H9 (cell line): Measurements from ENCODE around the gene OXSM. TPM values are rescaled to one million over a fixed set of nuclear protein-coding genes. Genes with fewer than 3 reads are reported as not detected.

Experiments used
- DNase-seq: peaks from one replicate; pipeline ENCODE4 v3.0.0-alpha.2; 2017
- H2AFZ ChIP-seq: one replicate; pipeline ENCODE4 v1.6.1; 2013; ENCODE audit warnings: mild to moderate bottlenecking, low read length, control low read depth, moderate library complexity
- H2AK5ac ChIP-seq: 2 replicates; pipeline ENCODE4 v1.6.1; 2013; ENCODE audit warnings: low read length, control low read depth, mixed read lengths; ENCODE audit not compliant: insufficient read length
- H2BK120ac ChIP-seq: one replicate; pipeline ENCODE4 v1.6.1; 2013; ENCODE audit warnings: low read depth, mild to moderate bottlenecking, low read length, control low read depth, inconsistent platforms; ENCODE audit not compliant: poor library complexity, severe bottlenecking
- H2BK12ac ChIP-seq: 2 replicates; pipeline ENCODE4 v1.6.1; 2013; ENCODE audit warnings: low read length, control low read depth, mixed read lengths, low read depth; ENCODE audit not compliant: insufficient read length
- H2BK15ac ChIP-seq: 2 replicates; pipeline ENCODE4 v1.6.1; 2013; ENCODE audit warnings: low read depth, low read length, control low read depth
- H2BK20ac ChIP-seq: one replicate; pipeline ENCODE4 v1.6.1; 2013; ENCODE audit warnings: low read depth, mild to moderate bottlenecking, low read length, control low read depth, inconsistent platforms; ENCODE audit not compliant: poor library complexity, severe bottlenecking
- H2BK5ac ChIP-seq: 2 replicates; pipeline ENCODE4 v1.6.1; 2013; ENCODE audit warnings: low read length, control low read depth, mixed read lengths; ENCODE audit not compliant: insufficient read length
- H3K14ac ChIP-seq: 2 replicates; pipeline ENCODE4 v1.6.1; 2013; ENCODE audit warnings: low read length, control low read depth; ENCODE audit not compliant: insufficient read depth
- H3K18ac ChIP-seq: 2 replicates; pipeline ENCODE4 v1.6.1; 2013; ENCODE audit warnings: low read depth, mild to moderate bottlenecking, mixed read lengths, low read length, control low read depth; ENCODE audit not compliant: insufficient read length
- H3K23ac ChIP-seq: 2 replicates; pipeline ENCODE4 v1.6.1; 2013; ENCODE audit warnings: low read length, control low read depth, mixed read lengths, low read depth; ENCODE audit not compliant: insufficient read length
- H3K23me2 ChIP-seq: 2 replicates; pipeline ENCODE4 v1.6.1; 2013; ENCODE audit warnings: low read depth, mild to moderate bottlenecking, mixed read lengths, low read length, control low read depth; ENCODE audit not compliant: insufficient read length, poor library complexity, severe bottlenecking
- H3K27ac ChIP-seq: 2 replicates; pipeline ENCODE4 v1.5.1; 2013; ENCODE audit warnings: low read length, control low read depth, mixed read lengths, low read depth; ENCODE audit not compliant: insufficient read length
- H3K27me3 ChIP-seq: 2 replicates; pipeline ENCODE4 v1.6.1; 2013; ENCODE audit warnings: low read length, control low read depth, inconsistent platforms; ENCODE audit not compliant: insufficient read depth
- H3K4ac ChIP-seq: 2 replicates; pipeline ENCODE4 v1.6.1; 2013; ENCODE audit warnings: low read depth, mild to moderate bottlenecking, control low read depth, inconsistent platforms, low read length, moderate library complexity
- H3K4me1 ChIP-seq: 2 replicates; pipeline ENCODE4 v1.6.1; 2013; ENCODE audit warnings: low read length, control low read depth, inconsistent platforms; ENCODE audit not compliant: insufficient read depth
- H3K4me2 ChIP-seq: 2 replicates; pipeline ENCODE4 v1.6.1; 2013; ENCODE audit warnings: low read length, control low read depth, mixed read lengths; ENCODE audit not compliant: insufficient read length, insufficient read depth
- H3K56ac ChIP-seq: 2 replicates; pipeline ENCODE4 v1.6.1; 2013; ENCODE audit warnings: low read depth, mild to moderate bottlenecking, mixed read lengths, low read length, control low read depth; ENCODE audit not compliant: insufficient read length
- H3K79me1 ChIP-seq: 2 replicates; pipeline ENCODE4 v1.6.1; 2013; ENCODE audit warnings: low read depth, mild to moderate bottlenecking, moderate library complexity, low read length, control low read depth, inconsistent platforms; ENCODE audit not compliant: insufficient read depth, poor library complexity, severe bottlenecking
- H3K79me2 ChIP-seq: 2 replicates; pipeline ENCODE4 v1.6.1; 2013; ENCODE audit warnings: low read length, control low read depth, inconsistent platforms; ENCODE audit not compliant: insufficient read depth
- H3K9ac ChIP-seq: 2 replicates; pipeline ENCODE4 v1.6.1; 2013; ENCODE audit warnings: low read length, control low read depth, mixed read lengths; ENCODE audit not compliant: insufficient read length; ENCODE audit errors: extremely low read depth
- H3K9me3 ChIP-seq: one replicate; pipeline ENCODE4 v1.6.1; 2013; ENCODE audit warnings: low read depth, low read length, inconsistent platforms; ENCODE audit not compliant: control insufficient read depth
- H3T11ph ChIP-seq: one replicate; pipeline ENCODE4 v1.6.1; 2013; ENCODE audit warnings: mild to moderate bottlenecking, low read length, control low read depth, inconsistent platforms
- H4K20me1 ChIP-seq: one replicate; pipeline ENCODE4 v1.6.1; 2013; ENCODE audit not compliant: control insufficient read depth, insufficient read length, insufficient read depth
- H4K5ac ChIP-seq: 2 replicates; pipeline ENCODE4 v1.6.1; 2013; ENCODE audit warnings: low read depth, mild to moderate bottlenecking, mixed read lengths, low read length, control low read depth; ENCODE audit not compliant: insufficient read length
- H4K8ac ChIP-seq: replicated peaks from 2 replicates; pipeline ENCODE4 v1.6.1; 2013; ENCODE audit warnings: low read length, control low read depth, mixed read lengths, low read depth; ENCODE audit not compliant: insufficient read length
- H4K91ac ChIP-seq: 2 replicates; pipeline ENCODE4 v1.6.1; 2013; ENCODE audit warnings: low read depth, mild to moderate bottlenecking, moderate library complexity, mixed read lengths, low read length, control low read depth; ENCODE audit not compliant: insufficient read length
- H3K27ac Mint-ChIP-seq, 3 experiments: 2 replicates in 2 of 3; 3 replicates in 1 of 3; pipeline ENCODE4 v1.8.0; 2020 to 2021; ENCODE audit warnings: mixed read lengths in 3 of 3, mild to moderate bottlenecking in 1 of 3, moderate library complexity in 1 of 3
- H3K27me3 Mint-ChIP-seq: 2 replicates; pipeline ENCODE4 v1.8.0; 2021; ENCODE audit warnings: low read depth, mild to moderate bottlenecking, moderate library complexity, mixed read lengths
- H3K36me3 Mint-ChIP-seq, 3 experiments: 2 replicates in 2 of 3; 3 replicates in 1 of 3; pipeline ENCODE4 v1.8.0; 2020 to 2021; ENCODE audit warnings: low read depth in 3 of 3, mixed read lengths in 3 of 3; ENCODE audit not compliant: insufficient read depth in 1 of 3
- H3K4me1 Mint-ChIP-seq, 2 experiments: 2 replicates each; pipeline ENCODE4 v1.8.0; 2020; ENCODE audit warnings: mixed read lengths in 2 of 2
- H3K4me3 Mint-ChIP-seq, 2 experiments: 2 replicates in 1 of 2; 3 replicates in 1 of 2; pipeline ENCODE4 v1.8.0; 2020 to 2021; ENCODE audit warnings: mild to moderate bottlenecking in 2 of 2, mixed read lengths in 2 of 2, moderate library complexity in 1 of 2
- H3K9me3 Mint-ChIP-seq, 2 experiments: 2 replicates in 1 of 2; 3 replicates in 1 of 2; pipeline ENCODE4 v1.8.0; 2020; ENCODE audit warnings: mild to moderate bottlenecking in 2 of 2, mixed read lengths in 2 of 2, moderate library complexity in 1 of 2
- WGBS: extraction: QIAGEN DNeasy Blood & Tissue Kit; methylation state at CpG from one replicate; pipeline ENCODE4 v1.1.7; 2013; ENCODE audit warnings: missing lambda C conversion rate, low lambda C conversion rate, mixed read lengths; ENCODE audit not compliant: insufficient read length; ENCODE audit errors: extremely low coverage; 5-methylcytosine and 5-hydroxymethylcytosine counted together
- total RNA-seq: library from RNA; stranded (reverse); gene quantifications from 2 replicates; pipeline ENCODE4 v1.2.1, GENCODE V29; 2021
- TF ChIP-seq, protein P1 (sequence below): fragments of 200-600 bp; sonication (generic); conservative IDR thresholded peaks from 3 replicates; pipeline ENCODE4 v1.8.0; 2021; ENCODE audit warnings: antibody characterized with exemption, mild to moderate bottlenecking

OXSM gene
- total RNA-seq, 1 experiment from 2014 or later, result 2.5 TPM

GRCh38 chr3:25787689-25788088 lies 2.2 kb upstream of the OXSM start:
- Histone ChIP-seq H3K4ac (no peak overlapping the region), H3K9ac (no peak overlapping the region), H2BK20ac (no peak overlapping the region), H3K9me3 (no peaks in the 10 kb centered on the region), H3K23ac (no peak overlapping the region), H3K79me2 (no peaks in the 10 kb centered on the region), H3K4me1 (no peaks in the 10 kb centered on the region), H3K14ac (no peak overlapping the region), H3K56ac (no peak overlapping the region), H4K8ac (no peak overlapping the region), H2BK120ac (no peak overlapping the region), H3T11ph (no peak overlapping the region), H3K27me3 (no peaks in the 10 kb centered on the region), H2BK12ac (no peak overlapping the region), H3K27ac (no peak overlapping the region), H2BK15ac (no peak overlapping the region), H3K23me2 (peaks cover 12% of the 10 kb centered on the region), H3K18ac (no peak overlapping the region), H2AK5ac (no peak overlapping the region), H4K20me1 (no peaks in the 10 kb centered on the region), H2BK5ac (no peak overlapping the region), H3K4me2 (no peak overlapping the region), H4K91ac (no peak overlapping the region), H2AFZ (no peak overlapping the region), H4K5ac (no peak overlapping the region), H3K79me1 (no peaks in the 10 kb centered on the region)
- Mint-ChIP-seq H3K36me3 (peaks cover 0 to 8% (median 0%) of the 10 kb centered on the region in 3 experiments; a peak in 1 of 7 replicates), H3K27ac (no peak overlapping the region), H3K9me3 (peaks cover 0 to 4% of the 10 kb centered on the region in 2 experiments; a peak in 1 of 5 replicates), H3K27me3 (peaks cover 7% of the 10 kb centered on the region), H3K4me1 (peaks cover 29 to 44% of the 10 kb centered on the region in 2 experiments), H3K4me3 (no peak overlapping the region)
- TF ChIP-seq, protein P1, sequence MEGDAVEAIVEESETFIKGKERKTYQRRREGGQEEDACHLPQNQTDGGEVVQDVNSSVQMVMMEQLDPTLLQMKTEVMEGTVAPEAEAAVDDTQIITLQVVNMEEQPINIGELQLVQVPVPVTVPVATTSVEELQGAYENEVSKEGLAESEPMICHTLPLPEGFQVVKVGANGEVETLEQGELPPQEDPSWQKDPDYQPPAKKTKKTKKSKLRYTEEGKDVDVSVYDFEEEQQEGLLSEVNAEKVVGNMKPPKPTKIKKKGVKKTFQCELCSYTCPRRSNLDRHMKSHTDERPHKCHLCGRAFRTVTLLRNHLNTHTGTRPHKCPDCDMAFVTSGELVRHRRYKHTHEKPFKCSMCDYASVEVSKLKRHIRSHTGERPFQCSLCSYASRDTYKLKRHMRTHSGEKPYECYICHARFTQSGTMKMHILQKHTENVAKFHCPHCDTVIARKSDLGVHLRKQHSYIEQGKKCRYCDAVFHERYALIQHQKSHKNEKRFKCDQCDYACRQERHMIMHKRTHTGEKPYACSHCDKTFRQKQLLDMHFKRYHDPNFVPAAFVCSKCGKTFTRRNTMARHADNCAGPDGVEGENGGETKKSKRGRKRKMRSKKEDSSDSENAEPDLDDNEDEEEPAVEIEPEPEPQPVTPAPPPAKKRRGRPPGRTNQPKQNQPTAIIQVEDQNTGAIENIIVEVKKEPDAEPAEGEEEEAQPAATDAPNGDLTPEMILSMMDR, result no peak
- DNase-seq, result no peak
- no CpG with 5 or more reads among the region's 3 CpGs for WGBS
